SK-N-SH (cell line): Measurements from ENCODE around the gene SFXN3. TPM values are rescaled to one million over a fixed set of nuclear protein-coding genes. Genes with fewer than 3 reads are reported as not detected.

Experiments used
- CTCF ChIA-PET: fragments of 300-600, 350-600 bp; formaldehyde crosslinking; extraction: SDS; loops from one replicate; lab custom pipeline; 2021; lab: Yijun Ruan, JAX
- POLR2A ChIA-PET: fragments of 350-600 bp; sonication (Branson Sonifier 250); formaldehyde crosslinking; extraction: SDS; loops from one replicate; lab custom pipeline; 2020; ENCODE audit warnings: antibody characterized with exemption, inconsistent platforms; lab: Yijun Ruan, JAX
- DNase-seq: peaks from one replicate; pipeline ENCODE4 v3.0.0; 2012
- H2AFZ ChIP-seq: fragments of 200-600 bp; sonication (generic); 2 replicates; pipeline ENCODE4 v1.8.1; 2016; ENCODE audit warnings: antibody characterized with exemption, mild to moderate bottlenecking, low read depth
- H3F3A ChIP-seq: fragments of 200-600 bp; sonication (generic); replicated peaks from 2 replicates; pipeline ENCODE3; 2016; ENCODE audit warnings: antibody characterized with exemption, mild to moderate bottlenecking; ENCODE audit not compliant: insufficient read depth
- H3K27ac ChIP-seq, 2 experiments: fragments of 200-500 bp in 1 of 2; fragments of 200-600 bp in 1 of 2; sonication (Bioruptor generic) in 1 of 2; sonication (generic), shearing (Covaris generic) in 1 of 2; 2 replicates each; pipeline versions ENCODE4 v1.5.1 to v1.6.1; 2014 to 2016; ENCODE audit warnings: low read depth in 2 of 2, inconsistent platforms in 1 of 2, low read length in 1 of 2, mild to moderate bottlenecking in 1 of 2, mixed read lengths in 1 of 2
- H3K27me3 ChIP-seq: fragments of 200-600 bp; sonication (generic), shearing (Covaris generic); 2 replicates; pipeline ENCODE4 v1.6.1; 2016; ENCODE audit warnings: mixed run types; ENCODE audit not compliant: insufficient read depth
- H3K36me3 ChIP-seq, 2 experiments: fragments of 200-500 bp in 1 of 2; fragments of 200-600 bp in 1 of 2; sonication (Bioruptor generic) in 1 of 2; sonication (generic) in 1 of 2; replicated peaks in 1 of 2; 2 replicates each; pipeline versions ENCODE3 to v1.5.1; 2014 to 2016; ENCODE audit warnings: low read length in 1 of 2, mild to moderate bottlenecking in 1 of 2; ENCODE audit not compliant: insufficient read depth in 2 of 2, control insufficient read depth in 1 of 2
- H3K4me1 ChIP-seq, 2 experiments: fragments of 200-500 bp in 1 of 2; fragments of 200-600 bp in 1 of 2; sonication (Bioruptor generic) in 1 of 2; sonication (generic), shearing (Covaris generic) in 1 of 2; 2 replicates each; pipeline versions ENCODE4 v1.5.1 to v1.6.1; 2014 to 2016; ENCODE audit warnings: low read depth in 1 of 2, low read length in 1 of 2, mixed run types in 1 of 2; ENCODE audit not compliant: insufficient read depth in 2 of 2, control insufficient read depth in 1 of 2
- H3K4me2 ChIP-seq: fragments of 200-600 bp; sonication (generic), shearing (Covaris generic); 2 replicates; pipeline ENCODE4 v1.6.1; 2017; ENCODE audit warnings: mixed run types
- H3K4me3 ChIP-seq, 2 experiments: fragments of 200-500 bp in 1 of 2; fragments of 200-600 bp in 1 of 2; sonication (Bioruptor generic) in 1 of 2; sonication (generic), shearing (Covaris generic) in 1 of 2; 2 replicates each; pipeline versions ENCODE4 v1.5.1 to v1.8.1; 2014 to 2016; ENCODE audit warnings: low read depth in 2 of 2, inconsistent platforms in 1 of 2, low read length in 1 of 2, mild to moderate bottlenecking in 1 of 2, mixed read lengths in 1 of 2, moderate library complexity in 1 of 2
- H3K79me2 ChIP-seq: fragments of 200-600 bp; sonication (generic); 2 replicates; pipeline ENCODE4 v1.8.1; 2017; ENCODE audit warnings: mild to moderate bottlenecking; ENCODE audit not compliant: insufficient read depth
- H3K9ac ChIP-seq: fragments of 200-600 bp; sonication (generic); 2 replicates; pipeline ENCODE4 v1.6.1; 2017; ENCODE audit warnings: mixed run types
- H3K9me2 ChIP-seq: fragments of 200-600 bp; sonication (generic); 2 replicates; pipeline ENCODE4 v1.6.1; 2017; ENCODE audit warnings: mixed run types
- H3K9me3 ChIP-seq: fragments of 200-600 bp; sonication (generic); 2 replicates; pipeline ENCODE4 v1.6.1; 2017; ENCODE audit warnings: mixed run types, mild to moderate bottlenecking, moderate library complexity
- H4K20me1 ChIP-seq: fragments of 200-600 bp; sonication (generic); 2 replicates; pipeline ENCODE4 v1.6.1; 2017; ENCODE audit warnings: mild to moderate bottlenecking, mixed run types; ENCODE audit not compliant: insufficient read depth
- CHD2 ChIP-seq: fragments of 150-350 bp; IDR thresholded peaks from 2 replicates; pipeline ENCODE4 v1.6.1; 2018; ENCODE audit warnings: low read length; ENCODE audit not compliant: partially characterized antibody
- CTCF ChIP-seq: fragments of 200-600 bp; sonication (generic); IDR thresholded peaks from 2 replicates; pipeline ENCODE4 v1.6.1; 2017; ENCODE audit warnings: antibody characterized with exemption, mild to moderate bottlenecking, moderate library complexity
- FOXJ3 ChIP-seq: sonication (generic); formaldehyde crosslinking; IDR thresholded peaks from 2 replicates; pipeline ENCODE4 v1.5.1; 2020; ENCODE audit warnings: mild to moderate bottlenecking, missing genetic modification reagents
- FOXM1 ChIP-seq: IDR thresholded peaks from 2 replicates; pipeline ENCODE4 v1.4.0; 2012; ENCODE audit warnings: low read depth, mild to moderate bottlenecking
- JUND ChIP-seq: IDR thresholded peaks from 2 replicates; pipeline ENCODE4 v1.4.0; 2012
- MAX ChIP-seq: IDR thresholded peaks from 2 replicates; pipeline ENCODE4 v1.4.0; 2012; ENCODE audit warnings: low read depth
- MEF2A ChIP-seq: IDR thresholded peaks from 2 replicates; pipeline ENCODE4 v1.4.0; 2012; ENCODE audit warnings: low read depth, borderline replicate concordance
- MXI1 ChIP-seq: IDR thresholded peaks from 2 replicates; pipeline ENCODE4 v1.6.1; 2012; ENCODE audit warnings: mild to moderate bottlenecking, low read depth, low read length, improper control_type of control experiment
- NFIC ChIP-seq: IDR thresholded peaks from 2 replicates; pipeline ENCODE4 v1.4.0; 2012; ENCODE audit warnings: borderline replicate concordance
- NRF1 ChIP-seq: IDR thresholded peaks from 2 replicates; pipeline ENCODE4 v1.6.1; 2012; ENCODE audit warnings: low read depth, mild to moderate bottlenecking, low read length
- POLR2AphosphoS5 ChIP-seq: IDR thresholded peaks from 2 replicates; pipeline ENCODE4 v1.6.1; 2012; ENCODE audit warnings: low read depth, low read length
- RAD21 ChIP-seq: IDR thresholded peaks from 2 replicates; pipeline ENCODE4 v1.6.1; 2012; ENCODE audit warnings: mild to moderate bottlenecking, low read length
- REST ChIP-seq: IDR thresholded peaks from 2 replicates; pipeline ENCODE4 v1.6.1; 2012; ENCODE audit warnings: mild to moderate bottlenecking, low read depth, low read length, moderate library complexity
- RXRA ChIP-seq: IDR thresholded peaks from 2 replicates; pipeline ENCODE4 v1.4.0; 2012; ENCODE audit warnings: low read depth, mild to moderate bottlenecking, borderline replicate concordance
- SIN3A ChIP-seq: IDR thresholded peaks from 2 replicates; pipeline ENCODE4 v1.6.1; 2012; ENCODE audit warnings: low read depth, mild to moderate bottlenecking, low read length, moderate library complexity, borderline replicate concordance
- TCF12 ChIP-seq: IDR thresholded peaks from 2 replicates; pipeline ENCODE4 v1.4.0; 2012
- USF2 ChIP-seq: fragments of 150-350 bp; IDR thresholded peaks from 2 replicates; pipeline ENCODE4 v1.6.1; 2017; ENCODE audit warnings: antibody characterized with exemption, low read length, low read depth, borderline replicate concordance
- YY1 ChIP-seq: IDR thresholded peaks from 2 replicates; pipeline ENCODE4 v1.4.0; 2012; ENCODE audit warnings: low read depth, mild to moderate bottlenecking
- ZBTB33 ChIP-seq: IDR thresholded peaks from 2 replicates; pipeline ENCODE4 v1.4.0; 2012; ENCODE audit warnings: low read depth, borderline replicate concordance
- WGBS: methylation state at CpG from one replicate; pipeline ENCODE4 v1.1.6; 2017; ENCODE audit warnings: low lambda C conversion rate; 5-methylcytosine and 5-hydroxymethylcytosine counted together
- polyA plus RNA-seq, 3 experiments: library from polyadenylated mRNA; depleted of rRNA; stranded (reverse); fragments of >200 nt; gene quantifications; 2 replicates each; pipeline ENCODE4 v1.2.3, GENCODE V29; 2012

The SFXN3 gene
- polyA plus RNA-seq, 1 of the 3 experiments (the other 2 are of a cell fraction): 142 TPM

- Histone ChIP-seq H3K36me3 (peaks cover 29 to 47% of the 10 kb centered on the region in 2 experiments), H4K20me1 (0 out of 2 replicates have a peak, but pooled peaks cover 4% of the 10 kb centered on the region), H3K4me3 (peak overlapping the region; percentile 85 to 98), H2AFZ (no peak overlapping the region), H3K27ac (no peak overlapping the region; a peak in 1 of 4 replicates), H3K79me2 (peaks cover 57% of the 10 kb centered on the region), H3K9me2 (no peaks in the 10 kb centered on the region), H3F3A (peaks cover 2% of the 10 kb centered on the region), H3K27me3 (no peaks in the 10 kb centered on the region), H3K4me1 (peaks cover 21 to 45% of the 10 kb centered on the region in 2 experiments), H3K9ac (peak overlapping the region; percentile 84), H3K9me3 (no peaks in the 10 kb centered on the region)
- ChIA-PET CTCF (interaction anchor here (0.7 to 24.5 kb wide), 6 partner anchors 10 to 53 kb away, joined by 3 to 443 read pairs (median 10); partner anchors contain the start of gene LZTS2), POLR2A (interaction anchor here (1.0 kb wide), 1 partner anchor 18 kb away, joined by 3 read pairs; no protein-coding TSS in a partner anchor)
- no peak for DNase-seq
- TF ChIP-seq MEF2A (no peak), ZBTB33 (no peak), SIN3A (no peak), YY1 (no peak), REST (no peak), JUND (no peak), RXRA (no peak), TCF12 (no peak), FOXM1 (no peak), NFIC (no peak), USF2 (no peak), CHD2 (no peak), RAD21 (no peak), FOXJ3 (CRISPR knock-in tag) (no peak), CTCF (no peak), POLR2AphosphoS5 (no peak), MAX (no peak), NRF1 (no peak), MXI1 (no peak)
- TF ChIP-seq, all 33 proteins: peak for 0
- 22% methylated on average over 10 of the region's 10 CpGs for WGBS
- H3K4me2 ChIP-seq: peak overlapping the region; percentile 98
Measured at GRCh38 chr10:100988166-100988565, 42.9 kb upstream of the SFXN3 start.
